ENCODE data around the gene SLC17A2.

DNA sequence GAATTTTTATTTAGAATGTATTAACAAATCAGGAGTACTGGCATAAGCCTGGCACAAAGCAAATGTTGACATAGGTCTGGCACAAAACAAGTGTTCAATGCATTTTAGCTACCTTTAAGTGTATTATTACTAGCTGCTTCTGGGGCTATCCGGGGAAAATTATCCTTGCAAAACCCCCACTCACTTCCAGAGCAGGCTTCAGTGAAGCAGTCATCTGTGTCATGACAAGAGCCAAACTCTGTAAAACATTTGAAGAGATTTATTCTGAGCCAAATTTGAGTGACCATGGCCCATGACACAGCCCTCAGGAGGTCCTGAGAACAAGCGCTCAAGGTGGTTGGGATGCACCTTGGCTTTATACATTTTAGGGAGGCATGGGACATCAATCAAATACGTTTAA is 25.7 kb upstream of the SLC17A2 start:
- no peak for TF ChIP-seq ZNF274 (IDR thresholded peaks at IDR 0.05; ENCODE audit: low read depth, low read length)
- TF ChIP-seq YY1 (IDR thresholded peaks at IDR 0.05; ENCODE audit: insufficient read depth, insufficient read length): no peak
- no peak for TF ChIP-seq SUZ12 (IDR thresholded peaks at IDR 0.05; ENCODE audit: extremely low read depth, insufficient read depth, insufficient read length)
